ENCODE results near the gene FNDC3B. TPM values are rescaled to one million over a fixed set of nuclear protein-coding genes. Genes with fewer than 3 reads are reported as not detected.
A peak's percentile ranks its signal among the peaks of the same experiment; 100 is the strongest.

Gene FNDC3B
- total RNA-seq, 2 donors from 2014 or later, result 17.6 to 17.9 TPM

DNA sequence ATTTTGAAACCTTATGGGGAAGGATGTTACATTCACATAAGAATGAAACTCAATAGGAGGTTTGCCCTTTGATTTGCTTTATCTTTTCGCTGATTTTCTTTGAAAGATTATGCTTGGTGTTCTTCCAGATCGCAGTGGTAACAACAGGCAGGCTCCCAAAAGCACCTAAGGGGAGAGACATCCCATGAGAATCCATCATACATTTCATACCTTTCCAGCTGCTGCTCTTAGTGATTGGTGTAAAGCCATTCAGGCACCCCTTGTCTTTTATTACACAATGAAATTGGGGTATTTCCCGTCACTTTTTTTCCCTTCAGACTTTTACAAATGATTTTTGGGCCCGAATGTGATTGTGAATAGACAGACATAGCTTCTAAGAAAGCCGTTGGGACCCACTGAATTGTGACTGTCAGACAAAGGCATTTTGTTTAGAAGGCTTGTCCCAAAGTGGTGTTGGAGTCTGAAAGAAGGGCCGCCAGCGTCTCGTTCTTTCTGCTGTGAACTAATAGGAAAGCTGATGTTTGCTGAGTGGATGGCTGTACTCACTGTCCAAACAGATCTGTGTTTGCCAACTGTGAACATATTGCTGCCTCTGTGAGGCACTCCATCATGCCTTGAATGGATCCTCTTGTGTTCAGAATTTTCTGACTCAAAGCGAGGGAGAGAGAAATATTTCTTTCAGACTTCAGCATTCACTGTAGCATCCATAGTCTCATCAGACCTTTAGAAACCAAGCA lies 164.3 kb downstream of the FNDC3B start:
- Mint-ChIP-seq H3K27ac (no peak overlapping the region), H3K36me3 (ENCODE audit: low read depth) (peaks cover 10% of the 10 kb centered on the region), H3K4me1 (no peaks in the 10 kb centered on the region), H3K4me3 (no peak overlapping the region), H3K9me3 (peaks cover 3% of the 10 kb centered on the region), H3K27me3 (no peaks in the 10 kb centered on the region)
- ATAC-seq (replicated peaks), result no peak

- no peak overlapping the region for H3K4me3 Mint-ChIP-seq
- peaks cover 10% of the 10 kb centered on the region for H3K36me3 Mint-ChIP-seq (ENCODE audit: low read depth)
- peaks cover 3% of the 10 kb centered on the region for H3K9me3 Mint-ChIP-seq
- no peak overlapping the region for H3K27ac Mint-ChIP-seq
- H3K4me1 Mint-ChIP-seq, result no peaks in the 10 kb centered on the region
- ATAC-seq (replicated peaks), result no peak
- no peaks in the 10 kb centered on the region for H3K27me3 Mint-ChIP-seq
Measured at GRCh38 chr3:172204716-172205115, 165.3 kb downstream of the FNDC3B start.

- Mint-ChIP-seq H3K27ac (no peak overlapping the region), H3K4me1 (peaks cover 10% of the 10 kb centered on the region), H3K9me3 (peaks cover 3% of the 10 kb centered on the region), H3K36me3 (ENCODE audit: low read depth) (peaks cover 17% of the 10 kb centered on the region), H3K4me3 (no peak overlapping the region), H3K27me3 (no peaks in the 10 kb centered on the region)
- no peak for ATAC-seq (replicated peaks)
Measured at GRCh38 chr3:172208586-172209332, 169.4 kb downstream of the FNDC3B start.

DNA sequence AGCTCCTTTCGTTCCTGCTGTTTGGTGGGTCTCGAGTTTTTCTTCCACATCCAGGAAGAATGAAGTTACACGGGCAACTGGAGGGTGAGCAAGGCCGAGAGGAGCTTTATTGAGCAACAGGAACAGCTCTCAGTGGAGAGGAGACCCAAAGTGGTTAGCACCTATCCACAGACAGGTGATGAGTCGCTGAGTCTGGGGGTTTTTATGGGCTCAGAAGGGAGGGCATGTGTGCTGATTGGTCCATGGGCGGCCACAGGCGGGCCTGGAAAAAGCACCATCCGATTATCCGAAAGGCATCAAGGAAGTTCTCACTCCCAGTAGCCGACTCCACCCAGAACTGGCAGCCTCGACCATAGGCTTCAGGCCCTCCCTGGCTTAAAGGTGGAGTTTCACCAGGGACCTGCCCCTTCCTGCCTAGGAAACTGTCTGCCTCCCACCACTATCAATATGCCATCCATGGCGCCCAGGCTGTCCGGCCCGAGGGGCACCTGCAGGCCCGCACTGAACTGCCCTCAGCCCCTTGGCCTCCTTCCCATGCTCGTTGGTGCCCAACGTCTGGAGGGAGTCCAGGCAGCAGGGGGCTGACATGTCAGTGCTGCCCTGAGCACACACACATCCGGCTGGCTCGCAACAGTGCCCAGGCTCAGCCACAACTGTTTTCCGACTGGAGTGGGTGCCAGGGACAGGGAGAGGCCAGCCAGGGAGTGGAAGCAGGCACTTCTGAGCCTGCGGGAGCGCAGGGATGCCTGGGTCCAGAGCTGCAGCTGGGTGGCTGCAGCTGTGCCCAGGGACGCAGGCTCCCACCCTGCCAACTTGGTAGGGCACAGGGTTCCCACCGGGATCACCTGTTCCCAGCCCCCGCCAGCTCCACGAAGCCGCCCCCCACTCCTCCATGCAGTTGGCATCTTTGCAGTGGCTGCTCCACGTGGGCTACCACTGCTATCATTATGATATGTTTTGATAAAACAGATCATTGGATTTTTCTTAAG lies 170.2 kb downstream of the FNDC3B start:
- Mint-ChIP-seq H3K36me3 (ENCODE audit: low read depth) (peaks cover 15% of the 10 kb centered on the region), H3K27me3 (no peaks in the 10 kb centered on the region), H3K27ac (no peak overlapping the region), H3K4me3 (no peak overlapping the region), H3K9me3 (peaks cover 2% of the 10 kb centered on the region), H3K4me1 (peaks cover 10% of the 10 kb centered on the region)
- no peak for ATAC-seq (replicated peaks)

- Mint-ChIP-seq H3K27ac (no peak overlapping the region), H3K36me3 (ENCODE audit: low read depth) (peaks cover 10% of the 10 kb centered on the region), H3K4me3 (no peak overlapping the region), H3K9me3 (no peaks in the 10 kb centered on the region), H3K27me3 (no peaks in the 10 kb centered on the region), H3K4me1 (peaks cover 14% of the 10 kb centered on the region)
- ATAC-seq (replicated peaks), result no peak
Measured at GRCh38 chr3:172210355-172210754, 171.0 kb downstream of the FNDC3B start.

DNA sequence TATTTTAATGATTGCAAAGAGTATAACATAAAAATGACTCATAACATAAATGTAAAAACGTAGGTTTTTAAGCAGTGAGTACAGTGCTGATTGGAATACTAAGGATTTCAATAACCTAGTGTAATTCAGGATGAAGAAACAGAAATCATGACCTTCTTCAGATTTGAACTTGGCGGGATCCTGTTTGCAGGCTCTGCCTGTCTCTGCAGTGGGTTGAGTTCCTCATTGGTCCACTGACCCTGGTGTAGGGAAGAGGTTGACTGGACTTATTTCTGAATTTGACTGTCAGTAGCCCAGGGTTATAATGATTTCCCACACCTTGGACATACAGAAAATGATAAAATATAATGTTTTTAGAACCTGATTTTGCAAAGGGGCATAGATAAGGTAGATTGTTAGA lies 171.7 kb downstream of the FNDC3B start:
- H3K36me3 Mint-ChIP-seq (ENCODE audit: low read depth), result peaks cover 7% of the 10 kb centered on the region
- no peaks in the 10 kb centered on the region for H3K9me3 Mint-ChIP-seq
- no peaks in the 10 kb centered on the region for H3K27me3 Mint-ChIP-seq
- H3K4me1 Mint-ChIP-seq, result peaks cover 14% of the 10 kb centered on the region
- no peak overlapping the region for H3K4me3 Mint-ChIP-seq
- ATAC-seq (replicated peaks), result no peak
- H3K27ac Mint-ChIP-seq, result no peak overlapping the region

DNA sequence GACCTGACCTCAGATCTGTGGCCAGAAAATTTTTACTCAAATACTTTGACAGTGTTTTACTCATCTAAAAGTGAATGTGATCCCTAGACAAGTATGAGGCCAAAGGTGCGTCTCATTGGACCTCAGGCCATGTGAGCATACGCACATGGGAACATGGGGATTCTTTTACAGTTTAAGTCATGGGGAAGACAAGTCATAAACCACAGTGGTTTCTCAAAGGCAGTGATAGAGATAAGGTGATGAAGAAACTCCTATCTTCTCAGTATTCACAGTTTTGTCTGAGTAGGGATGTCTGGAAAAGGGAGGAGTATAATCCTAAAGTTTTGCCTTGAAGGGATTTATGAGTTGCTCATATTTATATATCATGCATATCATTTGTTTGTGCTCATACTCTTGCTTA lies 173.8 kb downstream of the FNDC3B start:
- Mint-ChIP-seq H3K36me3 (ENCODE audit: low read depth) (peaks cover 7% of the 10 kb centered on the region), H3K27ac (peak overlapping the region; percentile 13), H3K9me3 (no peaks in the 10 kb centered on the region), H3K4me3 (no peak overlapping the region), H3K4me1 (peaks cover 14% of the 10 kb centered on the region), H3K27me3 (no peaks in the 10 kb centered on the region)
- peak; percentile 95 for ATAC-seq (replicated peaks)

GRCh38 chr3:172213904-172214303 lies 174.5 kb downstream of the FNDC3B start:
- Mint-ChIP-seq H3K9me3 (no peaks in the 10 kb centered on the region), H3K27ac (peak overlapping the region; percentile 21), H3K4me3 (no peak overlapping the region), H3K27me3 (no peaks in the 10 kb centered on the region), H3K4me1 (peaks cover 14% of the 10 kb centered on the region), H3K36me3 (ENCODE audit: low read depth) (peaks cover 7% of the 10 kb centered on the region)
- ATAC-seq (replicated peaks), result no peak

DNA sequence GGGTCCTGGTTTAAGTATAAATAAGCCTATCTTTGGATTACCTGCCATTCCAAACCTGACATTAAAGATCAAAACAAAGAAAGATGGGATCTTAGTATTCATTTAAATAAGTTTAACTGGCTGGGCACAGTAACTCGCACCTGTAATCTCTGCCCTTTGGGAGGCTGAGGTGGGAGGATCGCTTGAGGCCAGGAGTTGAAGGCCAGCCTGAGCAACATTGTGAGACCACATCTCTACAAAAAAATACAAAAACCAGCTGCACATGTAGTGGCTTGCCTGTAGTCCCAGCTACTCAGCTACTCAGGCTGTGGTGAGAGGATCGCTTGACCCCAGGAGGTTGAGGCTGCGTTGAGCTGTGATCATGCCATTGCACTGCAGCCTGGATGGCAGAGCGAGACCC lies 176.9 kb downstream of the FNDC3B start:
- H3K4me1 Mint-ChIP-seq, result peaks cover 14% of the 10 kb centered on the region
- peaks cover 7% of the 10 kb centered on the region for H3K36me3 Mint-ChIP-seq (ENCODE audit: low read depth)
- H3K4me3 Mint-ChIP-seq, result no peak overlapping the region
- no peak for ATAC-seq (replicated peaks)
- no peaks in the 10 kb centered on the region for H3K9me3 Mint-ChIP-seq
- H3K27ac Mint-ChIP-seq, result no peak overlapping the region
- H3K27me3 Mint-ChIP-seq, result no peaks in the 10 kb centered on the region

DNA sequence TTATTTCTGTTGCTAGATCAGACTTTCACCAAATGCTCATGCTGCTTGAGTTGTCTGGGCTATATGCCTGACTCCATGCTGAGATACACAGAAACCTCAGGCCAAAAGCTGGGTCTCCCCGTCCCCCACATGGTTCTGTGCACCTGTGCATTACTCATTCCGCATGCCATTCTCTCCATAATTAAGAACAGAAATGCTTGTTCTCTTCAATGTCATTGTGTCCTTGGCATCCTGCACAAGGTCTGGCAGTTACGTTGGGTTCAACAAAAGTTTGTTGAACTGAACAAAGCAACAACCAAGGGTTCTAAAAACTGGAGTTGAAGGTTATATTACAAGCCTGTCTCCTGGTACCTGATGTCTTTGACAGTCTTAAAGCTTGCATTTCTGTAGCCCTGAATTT lies 177.5 kb downstream of the FNDC3B start:
- Mint-ChIP-seq H3K4me1 (peaks cover 14% of the 10 kb centered on the region), H3K4me3 (no peak overlapping the region)

GRCh38 chr3:172217877-172218276 lies 178.5 kb downstream of the FNDC3B start:
- no peak for ATAC-seq (replicated peaks)
- peaks cover 4% of the 10 kb centered on the region for H3K36me3 Mint-ChIP-seq (ENCODE audit: low read depth)
- H3K9me3 Mint-ChIP-seq, result no peaks in the 10 kb centered on the region
- no peak overlapping the region for H3K4me3 Mint-ChIP-seq
- H3K27ac Mint-ChIP-seq, result no peak overlapping the region
- H3K27me3 Mint-ChIP-seq, result no peaks in the 10 kb centered on the region
- peaks cover 10% of the 10 kb centered on the region for H3K4me1 Mint-ChIP-seq

More for the DNA sequence above, 177.5 kb downstream of the FNDC3B start:
- Mint-ChIP-seq H3K27me3 (no peaks in the 10 kb centered on the region), H3K9me3 (no peaks in the 10 kb centered on the region), H3K27ac (no peak overlapping the region), H3K36me3 (ENCODE audit: low read depth) (peaks cover 7% of the 10 kb centered on the region)
- no peak for ATAC-seq (replicated peaks)

- Mint-ChIP-seq H3K9me3 (no peaks in the 10 kb centered on the region), H3K4me1 (peaks cover 4% of the 10 kb centered on the region), H3K27ac (no peak overlapping the region), H3K36me3 (ENCODE audit: low read depth) (no peaks in the 10 kb centered on the region), H3K4me3 (no peak overlapping the region), H3K27me3 (no peaks in the 10 kb centered on the region)
- peak; percentile 72 for ATAC-seq (replicated peaks)
Measured at GRCh38 chr3:172218350-172219323, 179.3 kb downstream of the FNDC3B start.

DNA sequence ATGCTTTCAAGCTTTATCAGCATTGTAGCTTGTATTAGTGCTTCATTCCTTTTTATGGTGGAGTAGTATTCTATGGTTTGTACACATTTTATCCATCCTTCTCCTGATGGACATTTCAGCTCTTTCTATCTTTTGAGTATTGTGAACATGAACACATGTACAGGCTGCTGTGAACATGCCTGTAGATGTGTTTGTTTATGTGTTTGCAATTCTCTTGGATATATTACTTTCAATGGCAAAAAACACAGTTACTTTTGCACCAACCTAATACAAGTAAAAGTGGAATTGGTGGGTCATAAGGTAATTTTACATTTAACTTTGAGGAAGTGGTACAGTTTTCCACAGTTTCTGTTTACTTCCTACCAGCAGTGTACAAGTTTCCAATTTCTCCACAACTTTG lies 180.4 kb downstream of the FNDC3B start:
- H3K27ac Mint-ChIP-seq, result no peak overlapping the region
- no peaks in the 10 kb centered on the region for H3K36me3 Mint-ChIP-seq (ENCODE audit: low read depth)
- no peaks in the 10 kb centered on the region for H3K9me3 Mint-ChIP-seq
- peaks cover 9% of the 10 kb centered on the region for H3K4me1 Mint-ChIP-seq
- H3K4me3 Mint-ChIP-seq, result no peak overlapping the region
- no peaks in the 10 kb centered on the region for H3K27me3 Mint-ChIP-seq
- no peak for ATAC-seq (replicated peaks)
